ENCODE measurements around the gene FUCA2.

- TF ChIP-seq CTCF (conservative IDR thresholded peaks at IDR 0.05; ENCODE audit: low read depth, low read length), result no peak
- no peak for TF ChIP-seq EZH2 (IDR thresholded peaks at IDR 0.05; ENCODE audit: borderline replicate concordance, low read depth, low read length, poor library complexity, severe bottlenecking)
Observed at GRCh38 chr6:143465546-143465945, 46.0 kb downstream of the FUCA2 start.
